WTC11 (cell line): ENCODE results near the gene SLC25A25. TPM values are rescaled to one million over a fixed set of nuclear protein-coding genes. Genes with fewer than 3 reads are reported as not detected.
A peak's percentile ranks its signal among the peaks of the same experiment; 100 is the strongest.

Experiments used
- ATAC-seq: fragments of 200-7000 bp; cut with Tn5 transposase; 2 replicates; pipeline ENCODE4 v1.10.0; 2021; ENCODE audit warnings: mild to moderate bottlenecking, moderate library complexity
- CTCF ChIA-PET: fragments of 300-600 bp; sonication (Branson Sonifier 250); formaldehyde crosslinking; loops from one replicate; lab custom pipeline; 2021; ENCODE audit warnings: antibody characterized with exemption; lab: Charles Lee
- POLR2A ChIA-PET: fragments of 350-600 bp; sonication (Branson Sonifier 250); formaldehyde crosslinking; loops from one replicate; lab custom pipeline; 2021; ENCODE audit warnings: antibody characterized with exemption; lab: Charles Lee
- DNase-seq: peaks from one replicate; pipeline ENCODE4 v3.0.0; 2021; ENCODE audit warnings: low spot score
- H3K27ac Mint-ChIP-seq: 2 replicates; pipeline ENCODE4 v1.8.0; 2021; ENCODE audit warnings: mixed read lengths
- H3K27me3 Mint-ChIP-seq: 2 replicates; pipeline ENCODE4 v1.8.0; 2021; ENCODE audit warnings: low read depth, mild to moderate bottlenecking, moderate library complexity, mixed read lengths
- H3K36me3 Mint-ChIP-seq: 2 replicates; pipeline ENCODE4 v1.8.0; 2021; ENCODE audit warnings: mixed read lengths
- H3K4me1 Mint-ChIP-seq: 2 replicates; pipeline ENCODE4 v1.8.0; 2022; ENCODE audit warnings: mixed read lengths
- H3K4me3 Mint-ChIP-seq: 2 replicates; pipeline ENCODE4 v1.8.0; 2021; ENCODE audit warnings: mild to moderate bottlenecking, moderate library complexity, mixed read lengths
- H3K9me3 Mint-ChIP-seq: 2 replicates; pipeline ENCODE4 v1.8.0; 2021; ENCODE audit warnings: mixed read lengths
- CREB1 ChIP-seq: sonication (generic); formaldehyde crosslinking; IDR thresholded peaks from 2 replicates; pipeline ENCODE4 v1.8.0; 2023; ENCODE audit warnings: mild to moderate bottlenecking, missing genetic modification reagents
- EMX1 ChIP-seq: fragments of 250-450 bp; sonication (Bioruptor Pico); IDR thresholded peaks from 2 replicates; pipeline ENCODE4 v1.8.0; 2021; ENCODE audit warnings: mild to moderate bottlenecking
- JUN ChIP-seq: sonication (generic); formaldehyde crosslinking; IDR thresholded peaks from 2 replicates; pipeline ENCODE4 v1.8.0; 2023; ENCODE audit warnings: mild to moderate bottlenecking, missing genetic modification reagents
- SOX15 ChIP-seq: fragments of 250-450 bp; sonication (Bioruptor Pico); IDR thresholded peaks from 2 replicates; pipeline ENCODE4 v1.9.0; 2021; ENCODE audit warnings: mild to moderate bottlenecking
- TEAD4 ChIP-seq: sonication (generic); formaldehyde crosslinking; IDR thresholded peaks from 2 replicates; pipeline ENCODE4 v1.8.0; 2022; ENCODE audit warnings: mild to moderate bottlenecking, missing genetic modification reagents
- ZBTB21 ChIP-seq: sonication (generic); formaldehyde crosslinking; IDR thresholded peaks from 2 replicates; pipeline ENCODE4 v1.8.1; 2023; ENCODE audit warnings: mild to moderate bottlenecking, missing genetic modification reagents, borderline replicate concordance
- ZNF232 ChIP-seq: sonication (generic); formaldehyde crosslinking; IDR thresholded peaks from 2 replicates; pipeline ENCODE4 v1.8.0; 2022; ENCODE audit warnings: mild to moderate bottlenecking, missing genetic modification reagents
- ZNF396 ChIP-seq: fragments of 250-450 bp; sonication (Bioruptor Pico); IDR thresholded peaks from 2 replicates; pipeline ENCODE4 v1.8.0; 2021; ENCODE audit warnings: mild to moderate bottlenecking, moderate library complexity, borderline replicate concordance
- ZNF416 ChIP-seq: fragments of 250-450 bp; sonication (Bioruptor Pico); IDR thresholded peaks from 2 replicates; pipeline ENCODE4 v1.9.0; 2021; ENCODE audit warnings: mild to moderate bottlenecking, inconsistent platforms
- ZNF423 ChIP-seq: fragments of 250-450 bp; sonication (Bioruptor Pico); IDR thresholded peaks from 2 replicates; pipeline ENCODE4 v2.1.2; 2022; ENCODE audit warnings: mild to moderate bottlenecking, moderate library complexity
- total RNA-seq: library from RNA; stranded (reverse); gene quantifications from 3 replicates; pipeline ENCODE4 v1.2.3, GENCODE V29; 2021
- TF ChIP-seq, protein P1 (sequence below): fragments of 250-450 bp; sonication (Bioruptor Pico); IDR thresholded peaks from 2 replicates; pipeline ENCODE4 v1.9.0; 2021; ENCODE audit warnings: mild to moderate bottlenecking
- TF ChIP-seq, protein P2 (sequence below): sonication (generic); formaldehyde crosslinking; IDR thresholded peaks from 2 replicates; pipeline ENCODE4 v1.8.1; 2022; ENCODE audit warnings: mild to moderate bottlenecking, moderate library complexity, missing genetic modification reagents
- TF ChIP-seq, protein P3 (sequence below): sonication (generic); formaldehyde crosslinking; IDR thresholded peaks from 2 replicates; pipeline ENCODE4 v1.8.0; 2022; ENCODE audit warnings: missing genetic modification reagents
- TF ChIP-seq, protein P4 (sequence below): fragments of 250-450 bp; sonication (Bioruptor Pico); IDR thresholded peaks from 2 replicates; pipeline ENCODE4 v1.8.0; 2021; ENCODE audit warnings: mild to moderate bottlenecking
- TF ChIP-seq, protein P5 (sequence below): sonication (generic); formaldehyde crosslinking; conservative IDR thresholded peaks from 2 replicates; pipeline ENCODE4 v1.8.1; 2022; ENCODE audit warnings: mild to moderate bottlenecking, missing genetic modification reagents
- TF ChIP-seq, protein P6 (sequence below): sonication (generic); formaldehyde crosslinking; IDR thresholded peaks from 2 replicates; pipeline ENCODE4 v1.8.1; 2023; ENCODE audit warnings: mild to moderate bottlenecking, missing genetic modification reagents, moderate library complexity
- TF ChIP-seq, protein P7 (sequence below): sonication (generic); formaldehyde crosslinking; IDR thresholded peaks from 2 replicates; pipeline ENCODE4 v1.8.0; 2022; ENCODE audit warnings: mild to moderate bottlenecking, missing genetic modification reagents
- TF ChIP-seq, protein P8 (sequence below): sonication (generic); formaldehyde crosslinking; IDR thresholded peaks from 2 replicates; pipeline ENCODE4 v1.8.1; 2023; ENCODE audit warnings: mild to moderate bottlenecking, missing genetic modification reagents

SLC25A25 gene
- total RNA-seq, 1 experiment from 2014 or later, result 17.4 TPM

DNA sequence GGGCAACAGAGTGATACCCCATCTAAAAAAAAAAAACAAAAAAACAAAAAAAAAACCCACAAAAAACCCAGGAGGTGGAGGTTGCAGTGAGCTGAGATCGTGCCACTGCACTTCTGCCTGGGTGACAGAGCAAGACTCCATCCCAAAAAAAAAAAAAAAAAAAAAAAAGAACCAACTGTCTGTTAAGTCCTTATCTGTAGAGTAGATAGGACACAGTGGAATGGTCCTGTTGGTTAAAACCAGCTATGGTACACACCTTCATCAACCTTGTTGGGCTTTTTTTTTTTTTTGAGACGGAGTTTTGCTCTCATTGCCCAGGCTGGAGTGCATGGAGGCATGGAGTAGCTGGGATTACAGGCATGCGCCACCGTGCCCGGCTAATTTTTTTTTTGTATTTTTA is 12.2 kb downstream of the SLC25A25 start (continued):
- no peak for TF ChIP-seq TEAD4 (CRISPR knock-in tag)
- no peak for TF ChIP-seq CREB1 (CRISPR knock-in tag)
- no peak for TF ChIP-seq ZNF232 (CRISPR knock-in tag)

DNA sequence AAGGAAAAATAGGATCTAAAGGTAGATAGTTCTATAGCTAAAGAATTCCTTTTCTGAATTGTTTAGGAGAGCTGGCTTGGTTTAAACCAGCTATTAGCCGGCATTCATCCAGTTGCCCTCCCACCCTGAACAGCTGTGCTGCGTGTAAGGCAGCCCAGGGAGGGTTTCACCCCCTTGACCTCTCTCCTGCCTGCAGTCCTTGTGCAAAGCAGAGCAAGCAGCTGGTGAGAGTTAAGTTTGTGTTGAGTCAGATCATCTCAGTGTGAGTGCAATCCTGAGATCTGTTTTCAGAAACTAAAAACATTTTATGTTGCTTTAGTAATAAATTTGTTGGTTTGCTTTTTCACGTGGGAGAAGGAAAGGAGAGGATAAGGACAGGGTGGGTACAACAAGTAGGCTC is 13.0 kb downstream of the SLC25A25 start:
- CTCF ChIA-PET, result interaction anchor here (1.3 to 2.0 kb wide), 4 partner anchors 10 to 358 kb away, joined by 3 to 8 read pairs (median 6); no protein-coding TSS in a partner anchor
- Mint-ChIP-seq H3K36me3 (peaks cover 5% of the 10 kb centered on the region), H3K27ac (peak overlapping the region; percentile 89), H3K4me3 (no peak overlapping the region), H3K27me3 (no peaks in the 10 kb centered on the region), H3K9me3 (no peaks in the 10 kb centered on the region), H3K4me1 (peaks cover 32% of the 10 kb centered on the region)
- POLR2A ChIA-PET, result no interaction called here
- TF ChIP-seq TEAD4 (CRISPR knock-in tag), result no peak
- TF ChIP-seq, protein P1, sequence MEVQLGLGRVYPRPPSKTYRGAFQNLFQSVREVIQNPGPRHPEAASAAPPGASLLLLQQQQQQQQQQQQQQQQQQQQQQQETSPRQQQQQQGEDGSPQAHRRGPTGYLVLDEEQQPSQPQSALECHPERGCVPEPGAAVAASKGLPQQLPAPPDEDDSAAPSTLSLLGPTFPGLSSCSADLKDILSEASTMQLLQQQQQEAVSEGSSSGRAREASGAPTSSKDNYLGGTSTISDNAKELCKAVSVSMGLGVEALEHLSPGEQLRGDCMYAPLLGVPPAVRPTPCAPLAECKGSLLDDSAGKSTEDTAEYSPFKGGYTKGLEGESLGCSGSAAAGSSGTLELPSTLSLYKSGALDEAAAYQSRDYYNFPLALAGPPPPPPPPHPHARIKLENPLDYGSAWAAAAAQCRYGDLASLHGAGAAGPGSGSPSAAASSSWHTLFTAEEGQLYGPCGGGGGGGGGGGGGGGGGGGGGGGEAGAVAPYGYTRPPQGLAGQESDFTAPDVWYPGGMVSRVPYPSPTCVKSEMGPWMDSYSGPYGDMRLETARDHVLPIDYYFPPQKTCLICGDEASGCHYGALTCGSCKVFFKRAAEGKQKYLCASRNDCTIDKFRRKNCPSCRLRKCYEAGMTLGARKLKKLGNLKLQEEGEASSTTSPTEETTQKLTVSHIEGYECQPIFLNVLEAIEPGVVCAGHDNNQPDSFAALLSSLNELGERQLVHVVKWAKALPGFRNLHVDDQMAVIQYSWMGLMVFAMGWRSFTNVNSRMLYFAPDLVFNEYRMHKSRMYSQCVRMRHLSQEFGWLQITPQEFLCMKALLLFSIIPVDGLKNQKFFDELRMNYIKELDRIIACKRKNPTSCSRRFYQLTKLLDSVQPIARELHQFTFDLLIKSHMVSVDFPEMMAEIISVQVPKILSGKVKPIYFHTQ, result no peak
- TF ChIP-seq, protein P2, sequence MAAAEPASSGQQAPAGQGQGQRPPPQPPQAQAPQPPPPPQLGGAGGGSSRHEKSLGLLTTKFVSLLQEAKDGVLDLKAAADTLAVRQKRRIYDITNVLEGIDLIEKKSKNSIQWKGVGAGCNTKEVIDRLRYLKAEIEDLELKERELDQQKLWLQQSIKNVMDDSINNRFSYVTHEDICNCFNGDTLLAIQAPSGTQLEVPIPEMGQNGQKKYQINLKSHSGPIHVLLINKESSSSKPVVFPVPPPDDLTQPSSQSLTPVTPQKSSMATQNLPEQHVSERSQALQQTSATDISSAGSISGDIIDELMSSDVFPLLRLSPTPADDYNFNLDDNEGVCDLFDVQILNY (CRISPR knock-in tag), result no peak
- TF ChIP-seq, protein P3, sequence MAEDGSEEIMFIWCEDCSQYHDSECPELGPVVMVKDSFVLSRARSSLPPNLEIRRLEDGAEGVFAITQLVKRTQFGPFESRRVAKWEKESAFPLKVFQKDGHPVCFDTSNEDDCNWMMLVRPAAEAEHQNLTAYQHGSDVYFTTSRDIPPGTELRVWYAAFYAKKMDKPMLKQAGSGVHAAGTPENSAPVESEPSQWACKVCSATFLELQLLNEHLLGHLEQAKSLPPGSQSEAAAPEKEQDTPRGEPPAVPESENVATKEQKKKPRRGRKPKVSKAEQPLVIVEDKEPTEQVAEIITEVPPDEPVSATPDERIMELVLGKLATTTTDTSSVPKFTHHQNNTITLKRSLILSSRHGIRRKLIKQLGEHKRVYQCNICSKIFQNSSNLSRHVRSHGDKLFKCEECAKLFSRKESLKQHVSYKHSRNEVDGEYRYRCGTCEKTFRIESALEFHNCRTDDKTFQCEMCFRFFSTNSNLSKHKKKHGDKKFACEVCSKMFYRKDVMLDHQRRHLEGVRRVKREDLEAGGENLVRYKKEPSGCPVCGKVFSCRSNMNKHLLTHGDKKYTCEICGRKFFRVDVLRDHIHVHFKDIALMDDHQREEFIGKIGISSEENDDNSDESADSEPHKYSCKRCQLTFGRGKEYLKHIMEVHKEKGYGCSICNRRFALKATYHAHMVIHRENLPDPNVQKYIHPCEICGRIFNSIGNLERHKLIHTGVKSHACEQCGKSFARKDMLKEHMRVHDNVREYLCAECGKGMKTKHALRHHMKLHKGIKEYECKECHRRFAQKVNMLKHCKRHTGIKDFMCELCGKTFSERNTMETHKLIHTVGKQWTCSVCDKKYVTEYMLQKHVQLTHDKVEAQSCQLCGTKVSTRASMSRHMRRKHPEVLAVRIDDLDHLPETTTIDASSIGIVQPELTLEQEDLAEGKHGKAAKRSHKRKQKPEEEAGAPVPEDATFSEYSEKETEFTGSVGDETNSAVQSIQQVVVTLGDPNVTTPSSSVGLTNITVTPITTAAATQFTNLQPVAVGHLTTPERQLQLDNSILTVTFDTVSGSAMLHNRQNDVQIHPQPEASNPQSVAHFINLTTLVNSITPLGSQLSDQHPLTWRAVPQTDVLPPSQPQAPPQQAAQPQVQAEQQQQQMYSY (CRISPR knock-in tag), result no peak
- DNase-seq (no peak), ATAC-seq (no peak)

DNA sequence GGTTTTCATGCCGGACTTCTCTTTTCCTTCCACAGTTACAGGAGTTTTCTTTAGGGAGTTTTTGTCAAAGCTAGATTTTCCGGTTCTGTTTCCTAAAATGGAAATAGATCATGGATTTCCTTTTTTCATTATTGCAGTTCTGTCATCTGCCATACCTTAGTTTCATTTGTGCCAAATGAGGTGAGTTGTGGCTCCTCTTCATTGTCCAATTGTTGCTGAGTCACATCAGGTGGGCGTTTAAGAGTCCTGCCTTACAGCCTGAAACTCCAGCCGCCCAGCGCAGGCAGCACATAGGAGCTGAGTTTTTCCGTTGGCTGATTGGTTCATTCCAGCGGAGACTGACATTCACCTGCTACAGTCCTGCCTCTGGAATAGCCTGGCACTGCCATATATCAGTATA is 14.1 kb downstream of the SLC25A25 start:
- Mint-ChIP-seq H3K27me3 (no peaks in the 10 kb centered on the region), H3K9me3 (no peaks in the 10 kb centered on the region), H3K36me3 (no peaks in the 10 kb centered on the region; the same call in 1 of the 2 replicates), H3K4me1 (peaks cover 32% of the 10 kb centered on the region), H3K4me3 (no peak overlapping the region), H3K27ac (peak overlapping the region; percentile 96)
- ATAC-seq (no peak), DNase-seq (no peak)
- ChIA-PET POLR2A (interaction anchor here (1.1 kb wide), 1 partner anchor 15 kb away, joined by 11 read pairs; the partner anchor contains the start of gene NAIF1), CTCF (interaction anchor here (1.0 to 1.8 kb wide), 5 partner anchors 9 to 103 kb away, joined by 3 to 5 read pairs (median 4); partner anchors contain the start of genes NAIF1 and SLC25A25)
- TF ChIP-seq SOX15 (CRISPR knock-in tag) (no peak), JUN (CRISPR knock-in tag) (no peak), EMX1 (no peak), ZNF416 (CRISPR knock-in tag) (no peak), ZBTB21 (CRISPR knock-in tag) (no peak), ZNF396 (CRISPR knock-in tag) (no peak), ZNF423 (CRISPR knock-in tag) (no peak)
- TF ChIP-seq, protein P4, sequence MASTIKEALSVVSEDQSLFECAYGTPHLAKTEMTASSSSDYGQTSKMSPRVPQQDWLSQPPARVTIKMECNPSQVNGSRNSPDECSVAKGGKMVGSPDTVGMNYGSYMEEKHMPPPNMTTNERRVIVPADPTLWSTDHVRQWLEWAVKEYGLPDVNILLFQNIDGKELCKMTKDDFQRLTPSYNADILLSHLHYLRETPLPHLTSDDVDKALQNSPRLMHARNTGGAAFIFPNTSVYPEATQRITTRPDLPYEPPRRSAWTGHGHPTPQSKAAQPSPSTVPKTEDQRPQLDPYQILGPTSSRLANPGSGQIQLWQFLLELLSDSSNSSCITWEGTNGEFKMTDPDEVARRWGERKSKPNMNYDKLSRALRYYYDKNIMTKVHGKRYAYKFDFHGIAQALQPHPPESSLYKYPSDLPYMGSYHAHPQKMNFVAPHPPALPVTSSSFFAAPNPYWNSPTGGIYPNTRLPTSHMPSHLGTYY (CRISPR knock-in tag), result no peak
- TF ChIP-seq, protein P5, sequence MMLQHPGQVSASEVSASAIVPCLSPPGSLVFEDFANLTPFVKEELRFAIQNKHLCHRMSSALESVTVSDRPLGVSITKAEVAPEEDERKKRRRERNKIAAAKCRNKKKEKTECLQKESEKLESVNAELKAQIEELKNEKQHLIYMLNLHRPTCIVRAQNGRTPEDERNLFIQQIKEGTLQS (CRISPR knock-in tag), result no peak
- TF ChIP-seq, protein P6, sequence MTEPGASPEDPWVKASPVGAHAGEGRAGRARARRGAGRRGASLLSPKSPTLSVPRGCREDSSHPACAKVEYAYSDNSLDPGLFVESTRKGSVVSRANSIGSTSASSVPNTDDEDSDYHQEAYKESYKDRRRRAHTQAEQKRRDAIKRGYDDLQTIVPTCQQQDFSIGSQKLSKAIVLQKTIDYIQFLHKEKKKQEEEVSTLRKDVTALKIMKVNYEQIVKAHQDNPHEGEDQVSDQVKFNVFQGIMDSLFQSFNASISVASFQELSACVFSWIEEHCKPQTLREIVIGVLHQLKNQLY (CRISPR knock-in tag), result no peak
- TF ChIP-seq, protein P7, sequence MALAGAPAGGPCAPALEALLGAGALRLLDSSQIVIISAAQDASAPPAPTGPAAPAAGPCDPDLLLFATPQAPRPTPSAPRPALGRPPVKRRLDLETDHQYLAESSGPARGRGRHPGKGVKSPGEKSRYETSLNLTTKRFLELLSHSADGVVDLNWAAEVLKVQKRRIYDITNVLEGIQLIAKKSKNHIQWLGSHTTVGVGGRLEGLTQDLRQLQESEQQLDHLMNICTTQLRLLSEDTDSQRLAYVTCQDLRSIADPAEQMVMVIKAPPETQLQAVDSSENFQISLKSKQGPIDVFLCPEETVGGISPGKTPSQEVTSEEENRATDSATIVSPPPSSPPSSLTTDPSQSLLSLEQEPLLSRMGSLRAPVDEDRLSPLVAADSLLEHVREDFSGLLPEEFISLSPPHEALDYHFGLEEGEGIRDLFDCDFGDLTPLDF (CRISPR knock-in tag), result no peak
- TF ChIP-seq, protein P8, sequence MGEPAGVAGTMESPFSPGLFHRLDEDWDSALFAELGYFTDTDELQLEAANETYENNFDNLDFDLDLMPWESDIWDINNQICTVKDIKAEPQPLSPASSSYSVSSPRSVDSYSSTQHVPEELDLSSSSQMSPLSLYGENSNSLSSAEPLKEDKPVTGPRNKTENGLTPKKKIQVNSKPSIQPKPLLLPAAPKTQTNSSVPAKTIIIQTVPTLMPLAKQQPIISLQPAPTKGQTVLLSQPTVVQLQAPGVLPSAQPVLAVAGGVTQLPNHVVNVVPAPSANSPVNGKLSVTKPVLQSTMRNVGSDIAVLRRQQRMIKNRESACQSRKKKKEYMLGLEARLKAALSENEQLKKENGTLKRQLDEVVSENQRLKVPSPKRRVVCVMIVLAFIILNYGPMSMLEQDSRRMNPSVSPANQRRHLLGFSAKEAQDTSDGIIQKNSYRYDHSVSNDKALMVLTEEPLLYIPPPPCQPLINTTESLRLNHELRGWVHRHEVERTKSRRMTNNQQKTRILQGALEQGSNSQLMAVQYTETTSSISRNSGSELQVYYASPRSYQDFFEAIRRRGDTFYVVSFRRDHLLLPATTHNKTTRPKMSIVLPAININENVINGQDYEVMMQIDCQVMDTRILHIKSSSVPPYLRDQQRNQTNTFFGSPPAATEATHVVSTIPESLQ (CRISPR knock-in tag), result no peak
